Cardiac muscle cell (in vitro differentiated cells and primary cell): ENCODE measurements around the gene TRNT1. TPM values are rescaled to one million over a fixed set of nuclear protein-coding genes. Genes with fewer than 3 reads are reported as not detected.

Experiments used
- DNase-seq, 2 donors: peaks; one replicate each; pipeline versions ENCODE4 v3.0.0 to v3.0.0-alpha.2; 2010 to 2017; ENCODE audit warnings: low read depth in 1 of 2, low spot score in 1 of 2
- H3K27ac ChIP-seq: fragments of 200-600 bp; sonication (generic); 2 replicates; pipeline ENCODE4 v1.5.1; 2016
- H3K27me3 ChIP-seq: fragments of 200-600 bp; sonication (generic); 2 replicates; pipeline ENCODE4 v1.6.0; 2016; ENCODE audit warnings: control low read depth
- H3K36me3 ChIP-seq: fragments of 200-600 bp; sonication (generic); 2 replicates; pipeline ENCODE4 v1.5.1; 2016; ENCODE audit warnings: control low read depth
- H3K4me1 ChIP-seq: fragments of 200-600 bp; sonication (generic); 2 replicates; pipeline ENCODE4 v1.8.1; 2017; ENCODE audit warnings: low read depth, mild to moderate bottlenecking, mixed run types
- H3K4me3 ChIP-seq: fragments of 200-600 bp; sonication (generic); 2 replicates; pipeline ENCODE4 v1.5.1; 2016; ENCODE audit warnings: mild to moderate bottlenecking
- H3K9me3 ChIP-seq: fragments of 200-600 bp; sonication (generic); 2 replicates; pipeline ENCODE4 v1.5.1; 2017; ENCODE audit warnings: low read depth, mild to moderate bottlenecking, control low read depth
- polyA plus RNA-seq: library from polyadenylated mRNA; unstranded; fragments of >200 nt; fragmentation: Nextera tagmentation; extraction: Ambion mirVana; gene quantifications from 2 replicates; pipeline ENCODE4 v1.2.1, GENCODE V29; 2016
- total RNA-seq: library from RNA; depleted of rRNA; stranded (reverse); fragments of >200 nt; gene quantifications from 2 replicates; pipeline ENCODE4 v1.2.3, GENCODE V29; 2016
- TF ChIP-seq, protein P1 (sequence below): IDR thresholded peaks from 2 replicates; pipeline ENCODE4 v1.5.1; 2012; ENCODE audit warnings: low read depth, mild to moderate bottlenecking, low read length

TRNT1 gene
- total and polyA plus RNA-seq, 2 experiments from 2014 or later, result 12.2 to 25.1 TPM

DNA sequence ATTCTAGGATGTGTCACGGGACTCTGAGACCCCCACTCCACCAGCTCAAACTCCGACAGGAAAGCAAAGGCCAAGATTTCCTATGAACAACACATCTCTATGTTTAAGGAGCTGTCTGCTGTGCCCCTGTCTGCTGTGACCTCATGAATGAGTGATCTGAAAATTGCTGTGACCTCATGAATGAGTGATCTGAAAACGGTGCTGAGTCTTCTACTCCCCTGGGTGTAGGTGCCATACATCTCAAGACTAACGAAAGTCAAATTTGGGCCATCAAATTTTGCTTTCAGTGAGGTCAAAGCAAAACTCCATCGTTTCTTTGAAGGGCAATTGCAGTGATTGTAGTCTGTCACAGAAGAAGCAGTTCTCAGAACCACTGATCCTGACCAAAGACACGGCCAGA, 41.0 kb upstream of the TRNT1 start:
- Histone ChIP-seq H3K36me3 (no peaks in the 10 kb centered on the region), H3K27ac (no peak overlapping the region), H3K4me3 (no peak overlapping the region), H3K9me3 (no peaks in the 10 kb centered on the region), H3K27me3 (no peaks in the 10 kb centered on the region), H3K4me1 (no peaks in the 10 kb centered on the region)
- DNase-seq, result no peak
- TF ChIP-seq, protein P1, sequence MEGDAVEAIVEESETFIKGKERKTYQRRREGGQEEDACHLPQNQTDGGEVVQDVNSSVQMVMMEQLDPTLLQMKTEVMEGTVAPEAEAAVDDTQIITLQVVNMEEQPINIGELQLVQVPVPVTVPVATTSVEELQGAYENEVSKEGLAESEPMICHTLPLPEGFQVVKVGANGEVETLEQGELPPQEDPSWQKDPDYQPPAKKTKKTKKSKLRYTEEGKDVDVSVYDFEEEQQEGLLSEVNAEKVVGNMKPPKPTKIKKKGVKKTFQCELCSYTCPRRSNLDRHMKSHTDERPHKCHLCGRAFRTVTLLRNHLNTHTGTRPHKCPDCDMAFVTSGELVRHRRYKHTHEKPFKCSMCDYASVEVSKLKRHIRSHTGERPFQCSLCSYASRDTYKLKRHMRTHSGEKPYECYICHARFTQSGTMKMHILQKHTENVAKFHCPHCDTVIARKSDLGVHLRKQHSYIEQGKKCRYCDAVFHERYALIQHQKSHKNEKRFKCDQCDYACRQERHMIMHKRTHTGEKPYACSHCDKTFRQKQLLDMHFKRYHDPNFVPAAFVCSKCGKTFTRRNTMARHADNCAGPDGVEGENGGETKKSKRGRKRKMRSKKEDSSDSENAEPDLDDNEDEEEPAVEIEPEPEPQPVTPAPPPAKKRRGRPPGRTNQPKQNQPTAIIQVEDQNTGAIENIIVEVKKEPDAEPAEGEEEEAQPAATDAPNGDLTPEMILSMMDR, result no peak

DNA sequence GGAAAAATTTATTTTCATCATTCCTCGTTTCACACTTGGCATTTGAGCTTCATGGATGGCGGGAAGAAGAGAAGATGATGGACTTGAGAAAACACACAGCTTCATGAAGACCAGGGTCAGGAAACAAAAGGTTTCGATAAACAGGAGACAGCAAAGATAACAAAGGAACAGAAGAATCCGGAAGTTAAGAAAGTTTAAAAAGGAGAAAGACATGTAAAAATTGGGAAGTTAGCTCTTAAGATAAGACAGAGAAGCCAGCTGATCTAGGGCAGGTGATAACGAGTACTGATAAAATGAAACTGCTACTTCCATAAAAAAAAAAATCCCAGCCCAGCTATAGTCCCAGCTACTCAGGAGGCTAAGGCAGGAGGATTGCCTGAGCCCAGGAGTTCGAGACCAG, 40.5 kb upstream of the TRNT1 start:
- no peak for DNase-seq
- TF ChIP-seq, protein P1, result no peak
- no peaks in the 10 kb centered on the region for H3K36me3 ChIP-seq

DNA sequence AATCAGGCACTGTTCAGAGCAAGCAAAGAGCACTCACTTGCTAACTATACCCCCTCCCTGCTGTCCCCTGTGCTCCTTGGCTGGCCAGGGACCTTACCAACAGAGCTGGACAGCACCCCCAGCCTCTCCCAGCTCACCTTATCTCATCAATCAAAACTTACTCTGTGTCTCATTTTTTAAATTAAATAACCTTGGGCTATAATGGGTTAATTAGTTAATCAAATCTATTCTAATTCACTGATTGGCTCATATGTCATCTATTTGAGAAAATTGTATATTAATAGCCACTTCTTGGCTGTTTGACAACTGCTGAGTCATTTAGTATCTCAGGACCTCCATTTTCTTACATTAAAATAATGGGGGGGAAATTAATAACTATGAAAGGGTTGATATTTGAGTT, 39.5 kb upstream of the TRNT1 start:
- H3K36me3 ChIP-seq, result no peaks in the 10 kb centered on the region
- TF ChIP-seq, protein P1, result no peak
- H3K27me3 ChIP-seq, result no peaks in the 10 kb centered on the region
- no peaks in the 10 kb centered on the region for H3K4me1 ChIP-seq
- no peak overlapping the region for H3K27ac ChIP-seq
- no peak for DNase-seq
- H3K9me3 ChIP-seq, result no peaks in the 10 kb centered on the region
- H3K4me3 ChIP-seq, result no peak overlapping the region

More for the DNA sequence above, 40.5 kb upstream of the TRNT1 start:
- Histone ChIP-seq H3K4me1 (no peaks in the 10 kb centered on the region), H3K27ac (no peak overlapping the region), H3K9me3 (no peaks in the 10 kb centered on the region), H3K27me3 (no peaks in the 10 kb centered on the region), H3K4me3 (no peak overlapping the region)

DNA sequence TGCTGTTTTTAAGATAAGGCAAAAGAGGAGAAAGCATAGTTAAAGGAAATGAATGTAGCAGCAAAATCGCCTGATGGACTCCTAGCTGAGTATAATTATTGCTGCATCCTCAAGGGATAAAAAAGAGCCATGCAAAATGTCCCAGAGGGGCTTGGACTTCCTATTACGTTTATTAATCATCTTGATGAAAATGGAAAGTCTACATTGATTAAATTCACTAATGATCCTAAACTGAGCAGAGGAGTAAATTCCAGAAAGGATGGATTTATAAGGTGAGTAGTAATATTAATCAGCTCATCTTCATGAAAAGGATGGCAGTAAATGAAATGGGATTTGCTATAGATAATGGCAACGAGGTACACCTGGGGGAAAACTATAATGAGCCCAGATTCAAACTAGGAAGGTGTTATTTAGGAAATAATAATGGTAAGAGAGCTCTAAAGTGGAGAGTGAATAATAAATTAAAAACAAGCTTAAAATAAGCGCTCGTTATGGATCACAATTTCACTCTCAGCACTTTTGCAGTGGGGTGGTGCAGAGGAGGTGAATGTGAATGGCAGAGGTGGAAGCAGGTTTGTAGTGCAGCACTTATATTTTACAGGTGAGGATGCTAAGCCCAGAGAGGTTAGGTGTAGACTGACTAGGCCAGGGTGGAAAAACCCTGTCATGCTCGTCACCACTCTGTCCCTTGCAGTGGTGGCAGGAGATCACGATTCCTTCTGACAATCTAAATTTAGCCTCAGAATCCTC, 38.8 kb upstream of the TRNT1 start:
- TF ChIP-seq, protein P1, result no peak
- no peaks in the 10 kb centered on the region for H3K27me3 ChIP-seq
- H3K4me3 ChIP-seq, result no peak overlapping the region
- DNase-seq, result no peak
- no peaks in the 10 kb centered on the region for H3K36me3 ChIP-seq
- no peaks in the 10 kb centered on the region for H3K9me3 ChIP-seq
- H3K27ac ChIP-seq, result no peak overlapping the region
- no peaks in the 10 kb centered on the region for H3K4me1 ChIP-seq

DNA sequence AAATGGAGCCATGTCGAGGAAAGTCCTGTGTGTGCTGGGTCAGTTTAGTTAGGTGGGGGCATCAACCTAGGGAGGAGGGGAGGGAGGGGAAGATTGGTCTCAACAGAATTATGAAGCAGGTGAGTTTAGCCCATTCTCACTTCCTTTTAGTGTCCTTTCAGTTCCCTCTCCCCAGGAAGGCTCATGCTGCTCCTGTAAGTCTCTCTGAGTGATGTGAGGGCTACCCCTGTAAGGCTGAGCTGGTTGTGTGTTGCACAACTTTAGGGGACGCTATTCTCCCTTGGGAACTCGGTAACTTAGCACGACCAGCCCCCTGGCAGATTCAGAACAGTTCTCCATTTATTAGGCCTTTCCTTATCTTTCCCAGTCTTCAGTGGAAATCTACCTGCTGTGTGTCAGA, 37.7 kb upstream of the TRNT1 start:
- TF ChIP-seq, protein P1, result no peak
- H3K4me3 ChIP-seq, result no peak overlapping the region

More for the DNA sequence above, 37.7 kb upstream of the TRNT1 start:
- no peak overlapping the region for H3K27ac ChIP-seq
- no peaks in the 10 kb centered on the region for H3K9me3 ChIP-seq
- no peaks in the 10 kb centered on the region for H3K36me3 ChIP-seq
- no peaks in the 10 kb centered on the region for H3K4me1 ChIP-seq
- DNase-seq, result no peak
- no peaks in the 10 kb centered on the region for H3K27me3 ChIP-seq
